ENCODE results near the gene ISCU.

DNA sequence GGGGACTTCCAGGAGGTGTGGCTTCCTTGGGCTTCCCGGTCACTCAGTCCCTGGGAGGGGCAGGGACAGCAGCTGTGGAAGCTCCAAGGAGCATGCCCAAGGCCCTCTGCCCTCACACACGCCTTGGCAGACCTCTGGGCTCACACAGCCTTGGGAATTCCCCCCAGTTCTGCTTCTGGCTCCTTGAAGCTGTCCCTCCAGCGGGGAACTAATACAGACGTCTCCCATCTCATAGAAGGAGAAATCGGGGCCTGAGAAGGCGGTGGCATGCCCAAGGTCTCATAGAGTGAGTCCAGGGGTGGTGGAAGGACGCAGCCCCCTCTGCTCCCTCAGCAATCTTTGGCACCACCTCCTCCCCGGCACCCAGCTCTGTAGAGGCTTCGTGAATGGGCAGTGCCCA is 51.2 kb downstream of the ISCU start:
- TF ChIP-seq, protein P1, sequence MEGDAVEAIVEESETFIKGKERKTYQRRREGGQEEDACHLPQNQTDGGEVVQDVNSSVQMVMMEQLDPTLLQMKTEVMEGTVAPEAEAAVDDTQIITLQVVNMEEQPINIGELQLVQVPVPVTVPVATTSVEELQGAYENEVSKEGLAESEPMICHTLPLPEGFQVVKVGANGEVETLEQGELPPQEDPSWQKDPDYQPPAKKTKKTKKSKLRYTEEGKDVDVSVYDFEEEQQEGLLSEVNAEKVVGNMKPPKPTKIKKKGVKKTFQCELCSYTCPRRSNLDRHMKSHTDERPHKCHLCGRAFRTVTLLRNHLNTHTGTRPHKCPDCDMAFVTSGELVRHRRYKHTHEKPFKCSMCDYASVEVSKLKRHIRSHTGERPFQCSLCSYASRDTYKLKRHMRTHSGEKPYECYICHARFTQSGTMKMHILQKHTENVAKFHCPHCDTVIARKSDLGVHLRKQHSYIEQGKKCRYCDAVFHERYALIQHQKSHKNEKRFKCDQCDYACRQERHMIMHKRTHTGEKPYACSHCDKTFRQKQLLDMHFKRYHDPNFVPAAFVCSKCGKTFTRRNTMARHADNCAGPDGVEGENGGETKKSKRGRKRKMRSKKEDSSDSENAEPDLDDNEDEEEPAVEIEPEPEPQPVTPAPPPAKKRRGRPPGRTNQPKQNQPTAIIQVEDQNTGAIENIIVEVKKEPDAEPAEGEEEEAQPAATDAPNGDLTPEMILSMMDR (IDR thresholded peaks at IDR 0.05), result no peak
- no peak for TF ChIP-seq POLR2A (IDR thresholded peaks at IDR 0.05)
